Upper lobe of left lung (tissue), 6 donors: Measurements from ENCODE around the gene CASS4. TPM values are rescaled to one million over a fixed set of nuclear protein-coding genes. Genes with fewer than 3 reads are reported as not detected.

Experiments
- ATAC-seq, 2 donors: fragments of 200-7000 bp; cut with Tn5 transposase; one replicate each; pipeline ENCODE4 v1.9.1; 2022; ENCODE audit warnings: mild to moderate bottlenecking in 2 of 2, moderate library complexity in 2 of 2; ENCODE audit not compliant: low FRiP score in 2 of 2
- DNase-seq, 2 donors: peaks; one replicate each; pipeline ENCODE4 v3.0.0-alpha.2; 2019 to 2020
- H3K27ac ChIP-seq, 4 donors: fragments of 200-600 bp; sonication (generic); one replicate each; pipeline ENCODE4 v1.5.1; 2016 to 2019
- H3K27me3 ChIP-seq, 4 donors: fragments of 200-600 bp; sonication (generic); one replicate each; pipeline ENCODE4 v1.5.1; 2017 to 2019
- H3K36me3 ChIP-seq, 4 donors: fragments of 200-600 bp; sonication (generic); one replicate each; pipeline ENCODE4 v1.5.1; 2016 to 2019
- H3K4me1 ChIP-seq, 4 donors: fragments of 200-600 bp; sonication (generic); one replicate each; pipeline ENCODE4 v1.5.1; 2018 to 2019
- H3K4me3 ChIP-seq, 4 donors: fragments of 200-600 bp; sonication (generic); one replicate each; pipeline ENCODE4 v1.5.1; 2017 to 2019; ENCODE audit warnings: mild to moderate bottlenecking in 2 of 4, moderate library complexity in 1 of 4
- H3K9me3 ChIP-seq, 4 donors: fragments of 200-600 bp; sonication (generic); one replicate each; pipeline ENCODE4 v1.5.1; 2018 to 2019
- CTCF ChIP-seq, 6 experiments: fragments of 450-650 bp in 4 of 6; fragments of 200-600 bp in 2 of 6; sonication (generic) in 2 of 6; IDR thresholded peaks; one replicate each; pipeline ENCODE4 v1.5.1; 2016 to 2019; ENCODE audit warnings: antibody characterized with exemption in 6 of 6
- EP300 ChIP-seq, 4 donors: sonication (generic); formaldehyde crosslinking; IDR thresholded peaks; one replicate each; pipeline ENCODE4 v1.5.1; 2017; ENCODE audit warnings: antibody characterized with exemption in 4 of 4, control low read depth in 2 of 4
- POLR2A ChIP-seq, 4 donors: fragments of 450-650 bp; IDR thresholded peaks; one replicate each; pipeline ENCODE4 v1.5.1; 2016 to 2017; ENCODE audit warnings: antibody characterized with exemption in 4 of 4, mild to moderate bottlenecking in 2 of 4
- POLR2AphosphoS5 ChIP-seq, 2 donors: sonication (generic); formaldehyde crosslinking; IDR thresholded peaks; one replicate each; pipeline ENCODE4 v1.5.1; 2017; ENCODE audit warnings: antibody characterized with exemption in 2 of 2
- WGBS, 2 donors: methylation state at CpG; one replicate each; pipeline ENCODE4 v1.1.5; 2017 to 2018; 5-methylcytosine and 5-hydroxymethylcytosine counted together
- total RNA-seq, 6 donors: library from RNA; depleted of rRNA in 4 of 6; stranded (reverse); fragments of >200 nt in 4 of 6; gene quantifications; one replicate each; pipeline versions ENCODE4 v1.1.0 to v1.2.1, GENCODE V29; 2016 to 2021
- donor health status: DM: no; HTN: no; CAD: no; lungs with moderate emphysema.
- donor health status: DM: no; HTN: yes; CAD: no; lungs with severe emphysema.

Gene CASS4
- total RNA-seq, 6 donors from 2014 or later: 13.4 to 31.4 (median 19.5) TPM

- Histone ChIP-seq H3K9me3 (no peaks in the 10 kb centered on the region), H3K36me3 (no peaks in the 10 kb centered on the region), H3K27me3 (no peaks in the 10 kb centered on the region), H3K4me1 (peaks cover 0 to 6% (median 0%) of the 10 kb centered on the region in 4 donors), H3K4me3 (no peak overlapping the region), H3K27ac (no peak overlapping the region)
- ATAC-seq (no peak), DNase-seq (no peak)
- TF ChIP-seq POLR2AphosphoS5 (IDR thresholded peaks at IDR 0.05) (no peak), POLR2A (IDR thresholded peaks at IDR 0.05) (no peak), EP300 (IDR thresholded peaks at IDR 0.05) (no peak), CTCF (IDR thresholded peaks at IDR 0.05) (no peak)
- WGBS, 2 donors: 92 to 95% methylated on average over 3 of the region's 3 CpGs
Measured at GRCh38 chr20:56378386-56378785, 33.7 kb upstream of the CASS4 start.

GRCh38 chr20:56380375-56380774 lies 31.7 kb upstream of the CASS4 start:
- Histone ChIP-seq H3K9me3 (no peaks in the 10 kb centered on the region), H3K4me3 (no peak overlapping the region), H3K27ac (no peak overlapping the region), H3K4me1 (peaks cover 0 to 6% (median 0%) of the 10 kb centered on the region in 4 donors), H3K36me3 (peaks cover 0 to 2% (median 0%) of the 10 kb centered on the region in 4 donors), H3K27me3 (no peaks in the 10 kb centered on the region)
- no peak for ATAC-seq
- no peak for DNase-seq
- TF ChIP-seq EP300 (IDR thresholded peaks at IDR 0.05) (peak in 1 of 4 donors; percentile 26), POLR2AphosphoS5 (IDR thresholded peaks at IDR 0.05) (no peak)
- 20 to 24% methylated on average over 1 of the region's 1 CpG for WGBS, 2 donors

- WGBS, 2 donors: 76 to 90% methylated on average over 1 of the region's 1 CpG
- DNase-seq (no peak), ATAC-seq (no peak)
- Histone ChIP-seq H3K4me1 (peaks cover 0 to 6% (median 0%) of the 10 kb centered on the region in 4 donors), H3K36me3 (peaks cover 0 to 6% (median 0%) of the 10 kb centered on the region in 4 donors), H3K4me3 (no peak overlapping the region), H3K27me3 (no peaks in the 10 kb centered on the region), H3K27ac (no peak overlapping the region), H3K9me3 (no peaks in the 10 kb centered on the region)
- TF ChIP-seq POLR2AphosphoS5 (IDR thresholded peaks at IDR 0.05): no peak
Measured at GRCh38 chr20:56381501-56381900, 30.6 kb upstream of the CASS4 start.

- H3K27me3 ChIP-seq: no peaks in the 10 kb centered on the region
- peaks cover 0 to 6% (median 0%) of the 10 kb centered on the region in 4 donors for H3K4me1 ChIP-seq
- ATAC-seq (no peak), DNase-seq (no peak)
- peaks cover 0 to 6% (median 0%) of the 10 kb centered on the region in 4 donors for H3K36me3 ChIP-seq
- 82% methylated on average over 4 of the region's 4 CpGs for WGBS, 2 donors
- no peaks in the 10 kb centered on the region for H3K9me3 ChIP-seq
- H3K27ac ChIP-seq: no peak overlapping the region
- TF ChIP-seq CTCF (IDR thresholded peaks at IDR 0.05) (no peak), EP300 (IDR thresholded peaks at IDR 0.05) (no peak), POLR2AphosphoS5 (IDR thresholded peaks at IDR 0.05) (no peak), POLR2A (IDR thresholded peaks at IDR 0.05) (no peak)
- no peak overlapping the region for H3K4me3 ChIP-seq
Measured at GRCh38 chr20:56382696-56383095, 29.4 kb upstream of the CASS4 start.

GRCh38 chr20:56383334-56383733 lies 28.7 kb upstream of the CASS4 start:
- Histone ChIP-seq H3K27me3 (no peaks in the 10 kb centered on the region), H3K4me1 (peaks cover 0 to 6% (median 0%) of the 10 kb centered on the region in 4 donors), H3K4me3 (no peak overlapping the region), H3K36me3 (peaks cover 0 to 6% (median 0%) of the 10 kb centered on the region in 4 donors), H3K9me3 (no peaks in the 10 kb centered on the region), H3K27ac (no peak overlapping the region)
- ATAC-seq: no peak
- TF ChIP-seq POLR2AphosphoS5 (IDR thresholded peaks at IDR 0.05): no peak
- 90% methylated on average over 8 of the region's 8 CpGs for WGBS, 2 donors
- no peak for DNase-seq

GRCh38 chr20:56385130-56385529 lies 26.9 kb upstream of the CASS4 start:
- peak in 1 of 2 donors; percentile 52 for ATAC-seq
- no peak overlapping the region for H3K27ac ChIP-seq

More at GRCh38 chr20:56385130-56385529, 26.9 kb upstream of the CASS4 start:
- 73 to 80% methylated on average over 4 of the region's 4 CpGs for WGBS, 2 donors
- Histone ChIP-seq H3K4me3 (no peak overlapping the region), H3K4me1 (peaks cover 0 to 6% (median 0%) of the 10 kb centered on the region in 4 donors), H3K27me3 (no peaks in the 10 kb centered on the region), H3K36me3 (peaks cover 0 to 6% (median 0%) of the 10 kb centered on the region in 4 donors), H3K9me3 (no peaks in the 10 kb centered on the region)
- TF ChIP-seq POLR2AphosphoS5 (IDR thresholded peaks at IDR 0.05) (no peak), EP300 (IDR thresholded peaks at IDR 0.05) (no peak), CTCF (IDR thresholded peaks at IDR 0.05) (no peak), POLR2A (IDR thresholded peaks at IDR 0.05) (no peak)
- DNase-seq: peak in 1 of 2 donors; percentile 24
